IPS-15b (cell line): ENCODE data around the gene CCDC40.

Experiments
- H3K27me3 ChIP-seq: one replicate; pipeline ENCODE4 v1.6.1; 2013; ENCODE audit warnings: low read length; ENCODE audit not compliant: control insufficient read depth, insufficient read depth
- H3K36me3 ChIP-seq: one replicate; pipeline ENCODE4 v1.6.1; 2013; ENCODE audit warnings: low read length; ENCODE audit not compliant: control insufficient read depth, insufficient read depth
- H3K4me1 ChIP-seq: one replicate; pipeline ENCODE4 v1.6.1; 2013; ENCODE audit warnings: mild to moderate bottlenecking, low read length; ENCODE audit not compliant: control insufficient read depth, insufficient read depth
- H3K4me3 ChIP-seq: one replicate; pipeline ENCODE4 v1.5.1; 2013; ENCODE audit warnings: low read depth, low read length
- H3K9ac ChIP-seq: one replicate; pipeline ENCODE4 v1.6.1; 2013; ENCODE audit warnings: low read depth, mild to moderate bottlenecking, low read length
- H3K9me3 ChIP-seq: one replicate; pipeline ENCODE4 v1.6.1; 2013; ENCODE audit warnings: mild to moderate bottlenecking, low read length; ENCODE audit not compliant: control insufficient read depth, insufficient read depth

Gene CCDC40

GRCh38 chr17:80027043-80027435 is 9.4 kb upstream of the CCDC40 start:
- H3K4me1 ChIP-seq: no peaks in the 10 kb centered on the region
- no peak overlapping the region for H3K9ac ChIP-seq
- H3K4me3 ChIP-seq: no peak overlapping the region
- peaks cover 7% of the 10 kb centered on the region for H3K36me3 ChIP-seq
- H3K27me3 ChIP-seq: no peaks in the 10 kb centered on the region
- H3K9me3 ChIP-seq: no peaks in the 10 kb centered on the region

GRCh38 chr17:80028030-80028429 is 8.4 kb upstream of the CCDC40 start:
- Histone ChIP-seq H3K9ac (no peak overlapping the region), H3K4me1 (no peaks in the 10 kb centered on the region), H3K27me3 (no peaks in the 10 kb centered on the region), H3K9me3 (no peaks in the 10 kb centered on the region), H3K4me3 (no peak overlapping the region), H3K36me3 (peaks cover 7% of the 10 kb centered on the region)

- Histone ChIP-seq H3K4me3 (no peak overlapping the region), H3K9me3 (no peaks in the 10 kb centered on the region), H3K27me3 (no peaks in the 10 kb centered on the region), H3K9ac (no peak overlapping the region), H3K36me3 (peaks cover 7% of the 10 kb centered on the region), H3K4me1 (peaks cover 3% of the 10 kb centered on the region)
Observed at GRCh38 chr17:80029258-80029974, 7.0 kb upstream of the CCDC40 start.

GRCh38 chr17:80030730-80031410 is 5.6 kb upstream of the CCDC40 start:
- no peak overlapping the region for H3K9ac ChIP-seq
- no peaks in the 10 kb centered on the region for H3K9me3 ChIP-seq
- H3K4me3 ChIP-seq: no peak overlapping the region
- peaks cover 5% of the 10 kb centered on the region for H3K4me1 ChIP-seq
- H3K27me3 ChIP-seq: no peaks in the 10 kb centered on the region
- H3K36me3 ChIP-seq: peaks cover 7% of the 10 kb centered on the region

GRCh38 chr17:80031691-80032430 is 4.6 kb upstream of the CCDC40 start:
- no peaks in the 10 kb centered on the region for H3K9me3 ChIP-seq
- H3K9ac ChIP-seq: no peak overlapping the region
- peaks cover 5% of the 10 kb centered on the region for H3K4me1 ChIP-seq
- no peak overlapping the region for H3K4me3 ChIP-seq
- no peaks in the 10 kb centered on the region for H3K27me3 ChIP-seq
- H3K36me3 ChIP-seq: peaks cover 7% of the 10 kb centered on the region

GRCh38 chr17:80032614-80033171 is 3.7 kb upstream of the CCDC40 start:
- Histone ChIP-seq H3K9me3 (no peaks in the 10 kb centered on the region), H3K27me3 (no peaks in the 10 kb centered on the region), H3K4me3 (no peak overlapping the region), H3K4me1 (peaks cover 8% of the 10 kb centered on the region), H3K9ac (no peak overlapping the region), H3K36me3 (peaks cover 7% of the 10 kb centered on the region)

- H3K4me3 ChIP-seq: no peak overlapping the region
- no peaks in the 10 kb centered on the region for H3K9me3 ChIP-seq
- H3K36me3 ChIP-seq: peaks cover 5% of the 10 kb centered on the region
- H3K9ac ChIP-seq: no peak overlapping the region
- H3K4me1 ChIP-seq: peaks cover 8% of the 10 kb centered on the region
- H3K27me3 ChIP-seq: no peaks in the 10 kb centered on the region
Observed at GRCh38 chr17:80033840-80034239, 2.6 kb upstream of the CCDC40 start.

GRCh38 chr17:80034791-80035686 is 1.4 kb upstream of the CCDC40 start:
- Histone ChIP-seq H3K9ac (peak overlapping the region; percentile 37), H3K9me3 (no peaks in the 10 kb centered on the region), H3K36me3 (peaks cover 6% of the 10 kb centered on the region), H3K4me1 (peaks cover 8% of the 10 kb centered on the region), H3K4me3 (peak overlapping the region; percentile 75), H3K27me3 (no peaks in the 10 kb centered on the region)

- no peaks in the 10 kb centered on the region for H3K27me3 ChIP-seq
- peak within 1 kb of the TSS; percentile 82 for H3K4me3 ChIP-seq
- peak within 1 kb of the TSS; percentile 37 for H3K9ac ChIP-seq
- H3K4me1 ChIP-seq: peaks cover 8% of the 10 kb centered on the region
- H3K36me3 ChIP-seq: peaks cover 8% of the 10 kb centered on the region
- H3K9me3 ChIP-seq: no peaks in the 10 kb centered on the region
Observed at GRCh38 chr17:80035687-80035936, 830 bp upstream of the CCDC40 start, which contains the start of gene TBC1D16. TSS of gene TBC1D16 (minus strand) at chr17:80035872. CDS start at chr17:80013547, 22,325 bp downstream.

- Histone ChIP-seq H3K36me3 (peaks cover 3% of the 10 kb centered on the region), H3K4me1 (peaks cover 8% of the 10 kb centered on the region), H3K27me3 (no peaks in the 10 kb centered on the region), H3K9me3 (no peaks in the 10 kb centered on the region), H3K9ac (peak overlapping the region; percentile 54), H3K4me3 (peak overlapping the region; percentile 82)
Observed at GRCh38 chr17:80036715-80037477, 454 bp downstream of the CCDC40 start.
